SK-N-MC (cell line): Measurements from ENCODE around the gene LDLRAD3.

ENCODE experiments used
- DNase-seq: peaks from one replicate; pipeline ENCODE4 v3.0.0-alpha.2; 2011; ENCODE audit warnings: low read depth, low spot score
- H3K27ac ChIP-seq: fragments of 200-600 bp; sonication (generic); 2 replicates; pipeline ENCODE4 v1.5.1; 2016; ENCODE audit warnings: mixed run types
- H3K36me3 ChIP-seq: fragments of 200-600 bp; sonication (generic); 2 replicates; pipeline ENCODE4 v1.6.1; 2017; ENCODE audit warnings: antibody characterized with exemption, low read length, mixed read lengths; ENCODE audit not compliant: insufficient read depth
- H3K4me3 ChIP-seq: fragments of 200-600 bp; sonication (generic); 2 replicates; pipeline ENCODE4 v1.5.1; 2016
- H3K9ac ChIP-seq: fragments of 200-600 bp; sonication (generic); 2 replicates; pipeline ENCODE4 v1.8.0; 2017; ENCODE audit warnings: mixed run types, mixed read lengths; ENCODE audit not compliant: insufficient read length
- H3K9me3 ChIP-seq: fragments of 200-600 bp; sonication (generic); 2 replicates; pipeline ENCODE4 v1.6.1; 2017; ENCODE audit warnings: low read depth, mild to moderate bottlenecking, antibody characterized with exemption, low read length, moderate library complexity, mixed read lengths
- EZH2 ChIP-seq: fragments of 200-600 bp; sonication (generic); IDR thresholded peaks from one replicate; pipeline ENCODE4 v1.6.1; 2017; ENCODE audit warnings: antibody characterized with exemption
- FOXP2 ChIP-seq: optimal IDR thresholded peaks from 2 replicates; pipeline ENCODE3; 2011; ENCODE audit warnings: mild to moderate bottlenecking, moderate library complexity; ENCODE audit not compliant: insufficient read depth; ENCODE audit errors: extremely low read length, control extremely low read depth
- POLR2AphosphoS5 ChIP-seq: IDR thresholded peaks from 2 replicates; pipeline ENCODE4 v1.6.1; 2012; ENCODE audit warnings: mild to moderate bottlenecking, low read depth, low read length, borderline replicate concordance

The LDLRAD3 gene

GRCh38 chr11:35964841-35965240 lies 21.0 kb downstream of the LDLRAD3 start:
- H3K36me3 ChIP-seq = no peaks in the 10 kb centered on the region
- no peak overlapping the region for H3K4me3 ChIP-seq
- H3K27ac ChIP-seq = no peak overlapping the region
- TF ChIP-seq FOXP2 (no peak), EZH2 (no peak), POLR2AphosphoS5 (no peak)
- no peak for DNase-seq
- no peak overlapping the region for H3K9ac ChIP-seq
- H3K9me3 ChIP-seq = no peaks in the 10 kb centered on the region

GRCh38 chr11:35967042-35967441 lies 23.2 kb downstream of the LDLRAD3 start:
- H3K9me3 ChIP-seq = no peaks in the 10 kb centered on the region
- no peak for TF ChIP-seq FOXP2
- no peak overlapping the region for H3K9ac ChIP-seq
- H3K36me3 ChIP-seq = no peaks in the 10 kb centered on the region
- DNase-seq = no peak
- no peak overlapping the region for H3K27ac ChIP-seq
- no peak overlapping the region for H3K4me3 ChIP-seq

- H3K36me3 ChIP-seq = no peaks in the 10 kb centered on the region
- no peak overlapping the region for H3K4me3 ChIP-seq
- TF ChIP-seq EZH2 (no peak), POLR2AphosphoS5 (no peak)
- DNase-seq = no peak
- no peaks in the 10 kb centered on the region for H3K9me3 ChIP-seq
- H3K27ac ChIP-seq = no peak overlapping the region
- no peak overlapping the region for H3K9ac ChIP-seq
These were observed 24.7 kb downstream of the LDLRAD3 start for GRCh38 chr11:35968386-35969088.

- Histone ChIP-seq H3K36me3 (no peaks in the 10 kb centered on the region), H3K4me3 (no peak overlapping the region), H3K9me3 (no peaks in the 10 kb centered on the region), H3K9ac (no peak overlapping the region), H3K27ac (no peak overlapping the region)
- TF ChIP-seq POLR2AphosphoS5 (no peak), EZH2 (no peak), FOXP2 (no peak)
- DNase-seq = no peak
These were observed 25.5 kb downstream of the LDLRAD3 start for GRCh38 chr11:35969089-35970042.

- no peak overlapping the region for H3K9ac ChIP-seq
- DNase-seq = no peak
- H3K27ac ChIP-seq = no peak overlapping the region
- H3K36me3 ChIP-seq = no peaks in the 10 kb centered on the region
- no peak for TF ChIP-seq FOXP2
- no peak for TF ChIP-seq POLR2AphosphoS5
- TF ChIP-seq EZH2 = no peak
- no peak overlapping the region for H3K4me3 ChIP-seq
- H3K9me3 ChIP-seq = no peaks in the 10 kb centered on the region
These were observed 26.6 kb downstream of the LDLRAD3 start for GRCh38 chr11:35970445-35970844.

- Histone ChIP-seq H3K9ac (no peak overlapping the region), H3K9me3 (no peaks in the 10 kb centered on the region), H3K36me3 (no peaks in the 10 kb centered on the region), H3K27ac (no peak overlapping the region), H3K4me3 (no peak overlapping the region)
- TF ChIP-seq EZH2 = no peak
- no peak for TF ChIP-seq POLR2AphosphoS5
- TF ChIP-seq FOXP2 = no peak
- no peak for DNase-seq
These were observed 28.1 kb downstream of the LDLRAD3 start for GRCh38 chr11:35971841-35972422.

GRCh38 chr11:35974882-35975589 lies 31.2 kb downstream of the LDLRAD3 start:
- no peak for TF ChIP-seq EZH2
- TF ChIP-seq POLR2AphosphoS5 = no peak
- TF ChIP-seq FOXP2 = no peak
- Histone ChIP-seq H3K9ac (no peak overlapping the region), H3K27ac (no peak overlapping the region), H3K36me3 (no peaks in the 10 kb centered on the region), H3K4me3 (no peak overlapping the region), H3K9me3 (no peaks in the 10 kb centered on the region)
- DNase-seq = no peak

GRCh38 chr11:35976434-35976833 lies 32.6 kb downstream of the LDLRAD3 start:
- H3K27ac ChIP-seq = no peak overlapping the region
- no peak for DNase-seq
- no peak for TF ChIP-seq POLR2AphosphoS5
- no peak for TF ChIP-seq FOXP2
- TF ChIP-seq EZH2 = no peak
- H3K9ac ChIP-seq = no peak overlapping the region
- no peak overlapping the region for H3K4me3 ChIP-seq
- no peaks in the 10 kb centered on the region for H3K9me3 ChIP-seq
- H3K36me3 ChIP-seq = no peaks in the 10 kb centered on the region
